GM10248 (cell line): ENCODE data around the gene CYP1A1.

ENCODE experiments used
- CTCF ChIA-PET: fragments of 300-600 bp; sonication (Branson Sonifier 250); formaldehyde crosslinking; extraction: SDS; loops from one replicate; lab custom pipeline; 2021; ENCODE audit warnings: antibody characterized with exemption; lab: Yijun Ruan, JAX
- POLR2A ChIA-PET: fragments of 350-650 bp; sonication (Branson Sonifier 250); formaldehyde crosslinking; extraction: SDS; loops from one replicate; lab custom pipeline; 2020; ENCODE audit warnings: antibody characterized with exemption; lab: Yijun Ruan, JAX
- DNase-seq: peaks from one replicate; pipeline ENCODE4 v3.0.0; 2012; ENCODE audit errors: extremely low spot score
- CTCF ChIP-seq: IDR thresholded peaks from 2 replicates; pipeline ENCODE4 v1.5.1; 2012; ENCODE audit warnings: mild to moderate bottlenecking, low read depth; ENCODE audit errors: extremely low read depth, missing control alignments, control extremely low read depth

The CYP1A1 gene

GRCh38 chr15:74768099-74768770 is 42.9 kb upstream of the CYP1A1 start:
- CTCF ChIA-PET: interaction anchor here (1.2 to 21.6 kb wide), 26 partner anchors 9 to 400 kb away, joined by 3 to 1226 read pairs (median 10); partner anchors contain the start of genes CLK3, CPLX3, CSK and CYP11A1
- TF ChIP-seq CTCF: no peak
- POLR2A ChIA-PET: interaction anchor here (1.2 kb wide), 1 partner anchor 136 kb away, joined by 4 read pairs; no protein-coding TSS in a partner anchor
- DNase-seq: no peak

GRCh38 chr15:74767167-74768098 is 42.1 kb upstream of the CYP1A1 start:
- ChIA-PET POLR2A (interaction anchor here (1.2 kb wide), 1 partner anchor 136 kb away, joined by 4 read pairs; no protein-coding TSS in a partner anchor), CTCF (interaction anchor here (1.5 to 21.6 kb wide), 18 partner anchors 7 to 395 kb away, joined by 4 to 1226 read pairs (median 17); partner anchors contain the start of genes CLK3, CPLX3, CSK and CYP1A1)
- DNase-seq: no peak
- no peak for TF ChIP-seq CTCF

- no peak for DNase-seq
- no peak for TF ChIP-seq CTCF
- ChIA-PET POLR2A (no interaction called here), CTCF (interaction anchor here (1.1 to 11.1 kb wide), 4 partner anchors 8 to 187 kb away, joined by 5 to 112 read pairs (median 8); no protein-coding TSS in a partner anchor)
Observed at GRCh38 chr15:74763416-74763815, 38.1 kb upstream of the CYP1A1 start.

- no peak for TF ChIP-seq CTCF
- DNase-seq: no peak
- ChIA-PET CTCF (interaction anchor here (1.1 to 11.1 kb wide), 4 partner anchors 8 to 188 kb away, joined by 5 to 112 read pairs (median 8); no protein-coding TSS in a partner anchor), POLR2A (no interaction called here)
Observed at GRCh38 chr15:74762791-74763150, 37.4 kb upstream of the CYP1A1 start.

GRCh38 chr15:74758736-74759135 is 33.4 kb upstream of the CYP1A1 start:
- DNase-seq: no peak
- CTCF ChIA-PET: interaction anchor here (2.7 to 11.1 kb wide), 3 partner anchors 12 to 126 kb away, joined by 14 to 112 read pairs (median 16); no protein-coding TSS in a partner anchor
- POLR2A ChIA-PET: no interaction called here
- no peak for TF ChIP-seq CTCF
